HFFc6 (cell line): ENCODE data around the gene CIAPIN1. TPM values are rescaled to one million over a fixed set of nuclear protein-coding genes. Genes with fewer than 3 reads are reported as not detected.
A peak's percentile ranks its signal among the peaks of the same experiment; 100 is the strongest.

Source experiments
- DNase-seq: peaks from one replicate; pipeline ENCODE4 v3.0.0-alpha.2; 2018
- H3K27ac Mint-ChIP-seq: 2 replicates; pipeline ENCODE4 v1.8.0; 2020; ENCODE audit warnings: mild to moderate bottlenecking, mixed read lengths
- H3K27me3 Mint-ChIP-seq: 2 replicates; pipeline ENCODE4 v1.8.0; 2021; ENCODE audit warnings: mild to moderate bottlenecking, moderate library complexity, mixed read lengths; ENCODE audit not compliant: insufficient read depth
- H3K36me3 Mint-ChIP-seq: 2 replicates; pipeline ENCODE4 v1.8.0; 2021; ENCODE audit warnings: low read depth, mixed read lengths
- H3K4me1 Mint-ChIP-seq: 2 replicates; pipeline ENCODE4 v1.8.0; 2020; ENCODE audit warnings: low read depth, mixed read lengths
- H3K4me3 Mint-ChIP-seq: 2 replicates; pipeline ENCODE4 v1.8.0; 2020; ENCODE audit warnings: mild to moderate bottlenecking, moderate library complexity, mixed read lengths
- H3K9me3 Mint-ChIP-seq: 2 replicates; pipeline ENCODE4 v1.8.0; 2020; ENCODE audit warnings: mild to moderate bottlenecking, mixed read lengths
- long read RNA-seq: library from polyadenylated mRNA; unstranded; transcript quantifications from one replicate; pipeline ENCODE4 v2.0.0, GENCODE V29; 2019
- total RNA-seq, 6 experiments: library from RNA; stranded (reverse); fragmentation: NEBNext Ultra II Directional; extraction: Animal tissue kit (Norgen Biotek cat#: 25700); gene quantifications; 2 replicates in 1 of 6; 3 replicates in 5 of 6; pipeline ENCODE4 v1.2.3, GENCODE V29; 2021
- TF ChIP-seq, protein P1 (sequence below): fragments of 200-600 bp; sonication (generic); IDR thresholded peaks from 2 replicates; pipeline ENCODE4 v1.5.0; 2021; ENCODE audit warnings: antibody characterized with exemption, mild to moderate bottlenecking

The CIAPIN1 gene
- total RNA-seq, result 10 to 100 TPM; 37.5 to 49.0 (median 46.8) TPM
- long read RNA-seq, transcript CIAPIN1-201 (9 exons, 2,182 nt), result major isoform, 66 of 97 reads
- long read RNA-seq, transcript CIAPIN1-209 (9 exons, 2,016 nt), result minor isoform, 9 of 97 reads
- long read RNA-seq, partial matches to known transcripts, result 10 of 97 reads
- long read RNA-seq, other reads (novel, unspliced or antisense), result 11 of 97 reads

DNA sequence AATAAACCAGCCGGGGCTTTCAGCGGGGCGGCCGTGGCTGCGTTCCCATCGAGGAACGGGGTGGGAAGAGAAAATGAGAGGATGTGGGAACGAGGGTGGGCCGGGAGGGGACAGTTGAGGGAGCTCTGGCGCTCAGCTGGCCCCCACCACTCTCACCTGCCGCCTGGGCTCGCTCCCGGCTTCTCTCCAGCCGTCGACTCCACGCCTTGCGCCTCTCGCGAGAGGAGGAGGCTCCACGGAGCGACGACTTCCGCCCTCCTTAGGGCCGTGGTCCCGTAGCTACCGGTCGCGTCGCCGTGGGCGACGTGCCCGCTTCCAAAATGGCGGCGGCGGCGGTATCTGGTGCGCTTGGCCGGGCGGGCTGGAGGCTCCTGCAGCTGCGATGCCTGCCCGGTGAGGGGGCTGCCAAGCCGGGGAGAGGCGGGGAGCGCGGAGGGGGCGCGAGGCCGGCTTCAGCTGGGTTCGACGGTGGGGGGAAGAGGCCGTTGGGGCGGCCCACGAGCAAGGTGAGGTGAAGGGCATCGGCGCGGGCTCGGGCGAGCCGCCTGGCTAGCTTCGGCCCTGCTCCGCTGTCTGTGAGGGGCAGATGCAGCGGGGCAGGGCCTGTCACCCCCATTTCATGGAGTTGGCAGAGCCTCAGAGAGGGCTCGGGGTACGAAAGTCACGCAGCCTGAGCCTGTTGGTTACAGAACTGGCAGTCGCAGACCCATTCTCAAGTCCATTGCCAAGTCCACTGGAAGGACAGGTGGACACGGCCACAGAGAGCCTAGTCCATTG, at the start of gene CIAPIN1, which contains the start of gene COQ9:
CIAPIN1 (minus strand) TSS at position 200 of the 777 bp plus-strand sequence. CDS start 6,457 bp downstream, outside the sequence.
COQ9 (plus strand) TSS at position 294 of the 777 bp plus-strand sequence; CDS start at position 321, 27 bp downstream.
- 0 out of 2 replicates have a peak, but pooled peaks cover 9% of the 10 kb centered on the region for H3K36me3 Mint-ChIP-seq
- no peaks in the 10 kb centered on the region for H3K9me3 Mint-ChIP-seq
- H3K4me3 Mint-ChIP-seq, result peak within 1 kb of the TSS; percentile 98
- TF ChIP-seq, protein P1, sequence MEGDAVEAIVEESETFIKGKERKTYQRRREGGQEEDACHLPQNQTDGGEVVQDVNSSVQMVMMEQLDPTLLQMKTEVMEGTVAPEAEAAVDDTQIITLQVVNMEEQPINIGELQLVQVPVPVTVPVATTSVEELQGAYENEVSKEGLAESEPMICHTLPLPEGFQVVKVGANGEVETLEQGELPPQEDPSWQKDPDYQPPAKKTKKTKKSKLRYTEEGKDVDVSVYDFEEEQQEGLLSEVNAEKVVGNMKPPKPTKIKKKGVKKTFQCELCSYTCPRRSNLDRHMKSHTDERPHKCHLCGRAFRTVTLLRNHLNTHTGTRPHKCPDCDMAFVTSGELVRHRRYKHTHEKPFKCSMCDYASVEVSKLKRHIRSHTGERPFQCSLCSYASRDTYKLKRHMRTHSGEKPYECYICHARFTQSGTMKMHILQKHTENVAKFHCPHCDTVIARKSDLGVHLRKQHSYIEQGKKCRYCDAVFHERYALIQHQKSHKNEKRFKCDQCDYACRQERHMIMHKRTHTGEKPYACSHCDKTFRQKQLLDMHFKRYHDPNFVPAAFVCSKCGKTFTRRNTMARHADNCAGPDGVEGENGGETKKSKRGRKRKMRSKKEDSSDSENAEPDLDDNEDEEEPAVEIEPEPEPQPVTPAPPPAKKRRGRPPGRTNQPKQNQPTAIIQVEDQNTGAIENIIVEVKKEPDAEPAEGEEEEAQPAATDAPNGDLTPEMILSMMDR, result no peak
- DNase-seq, result peak; percentile 85
- H3K27ac Mint-ChIP-seq, result peak within 1 kb of the TSS; percentile 90
- H3K27me3 Mint-ChIP-seq, result no peaks in the 10 kb centered on the region; the same call in 1 of the 2 replicates
- peaks cover 31% of the 10 kb centered on the region for H3K4me1 Mint-ChIP-seq

DNA sequence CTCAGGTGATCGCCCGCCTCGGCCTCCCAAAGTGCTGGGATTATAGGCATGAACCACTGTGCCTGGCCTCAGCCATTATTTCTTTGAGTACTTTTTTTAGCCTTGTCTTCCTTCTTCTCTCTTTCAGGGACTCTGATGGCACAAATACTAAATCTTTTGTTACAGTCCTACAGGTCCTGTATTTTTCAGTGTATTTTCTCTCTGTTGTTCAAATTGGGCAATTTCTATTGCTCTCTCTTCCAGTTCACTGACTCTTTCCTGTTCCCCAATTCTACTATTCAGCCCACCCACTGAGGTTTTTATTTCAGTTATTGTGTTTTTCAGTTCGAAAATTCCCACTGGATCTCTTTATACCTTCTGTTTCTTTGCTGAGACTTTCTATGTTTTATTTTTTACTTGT, 46.6 kb upstream of the CIAPIN1 start:
- H3K4me1 Mint-ChIP-seq, result no peaks in the 10 kb centered on the region
- H3K27ac Mint-ChIP-seq, result no peak overlapping the region
- H3K27me3 Mint-ChIP-seq, result peaks cover 42% of the 10 kb centered on the region
- no peaks in the 10 kb centered on the region for H3K9me3 Mint-ChIP-seq
- TF ChIP-seq, protein P1, result no peak
- H3K36me3 Mint-ChIP-seq, result no peaks in the 10 kb centered on the region
- DNase-seq, result no peak
- H3K4me3 Mint-ChIP-seq, result no peak overlapping the region

DNA sequence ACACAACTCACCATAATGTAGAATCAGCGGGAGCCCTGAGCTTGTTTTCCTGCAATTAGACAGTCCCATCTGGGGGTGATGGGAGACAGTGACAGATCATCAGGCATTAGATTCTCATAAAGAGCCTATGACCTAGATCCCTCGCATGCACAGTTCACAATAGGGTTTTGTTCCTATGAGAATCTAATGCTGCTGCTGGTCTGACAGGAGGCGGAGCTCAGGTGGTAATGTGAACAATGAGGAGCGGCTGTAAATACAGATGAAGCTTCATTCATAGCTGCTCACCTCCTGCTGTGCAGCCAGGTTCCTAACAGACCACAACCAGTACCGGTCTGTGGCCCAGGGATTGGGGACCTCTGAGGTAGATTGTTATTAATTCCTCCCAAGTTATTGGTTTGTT, 42.0 kb upstream of the CIAPIN1 start:
- TF ChIP-seq, protein P1, result no peak
- peaks cover 20% of the 10 kb centered on the region; the same call in 1 of the 2 replicates for H3K4me1 Mint-ChIP-seq
- no peaks in the 10 kb centered on the region for H3K9me3 Mint-ChIP-seq
- H3K27ac Mint-ChIP-seq, result no peak overlapping the region
- no peak overlapping the region for H3K4me3 Mint-ChIP-seq
- no peaks in the 10 kb centered on the region for H3K36me3 Mint-ChIP-seq
- H3K27me3 Mint-ChIP-seq, result peaks cover 21% of the 10 kb centered on the region
- no peak for DNase-seq

DNA sequence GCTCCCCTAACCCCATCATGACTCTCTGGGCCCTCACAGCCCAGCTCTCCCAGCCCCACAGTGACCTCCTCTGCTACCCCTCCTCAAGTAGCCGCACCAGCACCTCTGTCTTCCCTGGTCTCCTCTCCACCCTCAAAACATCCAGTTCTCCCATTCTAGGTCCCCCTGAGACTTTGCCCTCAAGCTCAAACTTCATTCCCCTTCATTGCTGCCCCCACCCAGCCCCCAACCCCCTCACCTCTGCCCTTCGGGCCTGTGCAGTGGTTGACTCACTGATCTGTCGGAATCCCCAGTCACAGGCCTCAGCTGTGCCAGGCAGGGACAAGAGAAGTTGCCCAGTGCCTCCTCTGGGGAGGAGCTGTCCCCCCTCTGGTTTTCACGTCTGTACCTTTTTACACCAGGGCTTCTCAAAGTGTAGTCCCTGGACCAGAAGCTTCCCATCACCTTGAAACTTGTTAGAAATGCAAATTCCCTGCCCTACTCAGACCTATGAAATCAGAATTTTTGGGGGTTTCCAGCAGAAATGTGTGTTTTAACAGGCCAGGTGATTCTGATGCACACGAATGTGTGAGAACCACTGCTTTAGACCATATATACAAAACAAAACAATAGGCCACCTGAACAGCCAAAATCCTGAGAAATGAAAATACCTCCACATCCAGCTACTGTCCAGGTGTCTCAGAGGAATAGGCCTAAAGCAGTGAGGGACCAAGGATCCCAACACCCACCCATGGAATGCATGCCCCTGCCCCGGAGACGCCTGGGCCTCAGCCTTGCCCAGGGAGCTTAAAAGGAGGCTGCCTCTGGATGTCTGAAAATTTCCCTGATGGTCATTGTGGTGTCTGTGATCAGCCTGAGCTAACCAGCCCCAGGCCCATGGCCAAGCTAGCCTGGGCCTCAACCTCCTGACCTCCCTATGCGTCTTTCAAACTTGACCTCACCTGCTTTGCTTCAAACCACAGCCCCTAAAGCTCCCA, 40.0 kb upstream of the CIAPIN1 start:
- TF ChIP-seq, protein P1, result no peak
- DNase-seq, result no peak
- H3K9me3 Mint-ChIP-seq, result no peaks in the 10 kb centered on the region
- H3K4me3 Mint-ChIP-seq, result peak overlapping the region; percentile 63
- peak overlapping the region; percentile 31; the same call in 1 of the 2 replicates for H3K27ac Mint-ChIP-seq
- peaks cover 11% of the 10 kb centered on the region for H3K27me3 Mint-ChIP-seq
- H3K36me3 Mint-ChIP-seq, result no peaks in the 10 kb centered on the region
- peaks cover 20% of the 10 kb centered on the region; the same call in 1 of the 2 replicates for H3K4me1 Mint-ChIP-seq
